ENCODE measurements around the gene IGF2R.
"Not testable (repeated sequence)": the region's sequence is repeated elsewhere in the genome, so short reads cannot be mapped to it uniquely, and the experiment has no call there.

IGF2R gene, protein sequence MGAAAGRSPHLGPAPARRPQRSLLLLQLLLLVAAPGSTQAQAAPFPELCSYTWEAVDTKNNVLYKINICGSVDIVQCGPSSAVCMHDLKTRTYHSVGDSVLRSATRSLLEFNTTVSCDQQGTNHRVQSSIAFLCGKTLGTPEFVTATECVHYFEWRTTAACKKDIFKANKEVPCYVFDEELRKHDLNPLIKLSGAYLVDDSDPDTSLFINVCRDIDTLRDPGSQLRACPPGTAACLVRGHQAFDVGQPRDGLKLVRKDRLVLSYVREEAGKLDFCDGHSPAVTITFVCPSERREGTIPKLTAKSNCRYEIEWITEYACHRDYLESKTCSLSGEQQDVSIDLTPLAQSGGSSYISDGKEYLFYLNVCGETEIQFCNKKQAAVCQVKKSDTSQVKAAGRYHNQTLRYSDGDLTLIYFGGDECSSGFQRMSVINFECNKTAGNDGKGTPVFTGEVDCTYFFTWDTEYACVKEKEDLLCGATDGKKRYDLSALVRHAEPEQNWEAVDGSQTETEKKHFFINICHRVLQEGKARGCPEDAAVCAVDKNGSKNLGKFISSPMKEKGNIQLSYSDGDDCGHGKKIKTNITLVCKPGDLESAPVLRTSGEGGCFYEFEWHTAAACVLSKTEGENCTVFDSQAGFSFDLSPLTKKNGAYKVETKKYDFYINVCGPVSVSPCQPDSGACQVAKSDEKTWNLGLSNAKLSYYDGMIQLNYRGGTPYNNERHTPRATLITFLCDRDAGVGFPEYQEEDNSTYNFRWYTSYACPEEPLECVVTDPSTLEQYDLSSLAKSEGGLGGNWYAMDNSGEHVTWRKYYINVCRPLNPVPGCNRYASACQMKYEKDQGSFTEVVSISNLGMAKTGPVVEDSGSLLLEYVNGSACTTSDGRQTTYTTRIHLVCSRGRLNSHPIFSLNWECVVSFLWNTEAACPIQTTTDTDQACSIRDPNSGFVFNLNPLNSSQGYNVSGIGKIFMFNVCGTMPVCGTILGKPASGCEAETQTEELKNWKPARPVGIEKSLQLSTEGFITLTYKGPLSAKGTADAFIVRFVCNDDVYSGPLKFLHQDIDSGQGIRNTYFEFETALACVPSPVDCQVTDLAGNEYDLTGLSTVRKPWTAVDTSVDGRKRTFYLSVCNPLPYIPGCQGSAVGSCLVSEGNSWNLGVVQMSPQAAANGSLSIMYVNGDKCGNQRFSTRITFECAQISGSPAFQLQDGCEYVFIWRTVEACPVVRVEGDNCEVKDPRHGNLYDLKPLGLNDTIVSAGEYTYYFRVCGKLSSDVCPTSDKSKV (N-terminal part only)

DNA sequence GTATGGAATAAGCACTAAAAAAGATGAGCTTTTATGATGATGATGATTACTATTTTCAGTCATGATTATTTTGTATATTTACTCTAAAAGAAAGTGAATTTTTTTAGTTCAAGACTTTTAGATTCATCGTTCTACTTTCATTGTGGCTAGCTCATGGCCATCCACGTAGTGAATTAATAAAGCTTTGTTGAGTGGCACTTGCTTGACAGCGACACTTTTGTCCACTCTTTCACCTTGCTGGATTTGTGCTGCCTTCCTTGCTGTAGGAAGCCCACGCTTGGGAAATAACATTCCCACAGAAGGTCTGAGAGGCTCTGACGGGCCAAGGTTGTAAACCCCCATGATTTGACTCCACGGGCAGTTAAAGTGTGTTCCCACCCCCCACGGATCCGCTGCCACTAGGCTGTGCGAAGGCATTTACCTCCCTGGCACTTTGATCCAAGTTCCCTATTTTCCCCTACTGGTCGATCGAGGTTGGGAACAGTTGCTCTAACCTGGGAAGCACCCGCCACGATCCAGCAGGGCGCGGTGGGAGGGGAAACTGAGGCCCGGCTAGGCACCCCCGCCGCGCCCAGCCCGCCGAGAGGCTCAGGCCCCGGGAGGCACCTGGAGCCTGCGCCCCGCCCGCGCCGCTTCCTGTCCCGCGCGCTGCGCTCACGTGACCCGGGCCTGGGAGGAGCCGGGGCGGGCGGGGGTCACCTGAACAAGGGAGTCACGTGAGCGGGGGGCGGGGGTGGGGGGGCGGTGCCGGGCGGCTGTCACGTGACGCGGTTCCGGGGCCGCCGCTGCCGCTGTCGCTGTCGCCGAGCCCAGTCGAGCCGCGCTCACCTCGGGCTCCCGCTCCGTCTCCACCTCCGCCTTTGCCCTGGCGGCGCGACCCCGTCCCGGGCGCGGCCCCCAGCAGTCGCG lies at the start of gene IGF2R:
TSS of gene IGF2R (plus strand) at position 788 of the 909 bp plus-strand sequence. CDS start 165 bp downstream, outside the sequence.
- FAIRE-seq: no peak

DNA sequence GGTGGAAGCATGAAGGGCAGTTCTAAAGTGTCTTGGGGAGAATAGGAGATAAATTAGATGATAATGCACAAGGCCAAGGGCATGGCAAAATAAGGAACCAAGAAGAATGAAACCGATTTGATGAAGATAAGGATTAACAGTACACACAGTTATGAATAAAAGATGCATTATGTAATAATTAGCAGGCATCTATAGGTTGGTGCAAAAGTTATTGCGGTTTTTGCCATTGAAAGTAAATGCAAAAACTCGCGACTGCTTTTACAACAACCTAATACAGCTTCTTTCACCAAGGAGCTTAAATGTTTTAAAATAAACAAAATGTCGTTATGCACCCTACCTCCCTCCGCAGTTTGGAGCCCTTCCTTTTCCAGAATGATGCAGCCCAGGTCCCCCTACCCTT lies 49.1 kb upstream of the IGF2R start:
- no peak for FAIRE-seq

DNA sequence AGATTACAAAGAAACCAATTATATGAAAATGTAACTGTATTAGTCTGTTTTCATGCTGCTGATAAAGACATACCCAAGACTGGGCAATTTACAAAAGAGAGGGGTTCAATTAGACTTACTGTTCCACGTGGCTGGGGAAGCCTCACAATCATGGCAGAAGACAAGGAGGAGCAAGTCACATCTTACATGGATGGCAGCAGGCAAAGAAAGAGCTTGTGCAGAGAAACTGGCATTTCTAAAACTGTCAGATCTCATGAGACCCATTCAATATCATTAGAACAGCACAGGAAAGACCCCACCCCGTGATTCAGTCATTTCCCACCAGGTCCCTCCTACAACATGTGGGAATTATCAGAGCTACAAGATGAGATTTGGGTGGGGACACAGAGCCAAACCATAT lies 44.7 kb upstream of the IGF2R start:
- not testable (repeated sequence) for FAIRE-seq

DNA sequence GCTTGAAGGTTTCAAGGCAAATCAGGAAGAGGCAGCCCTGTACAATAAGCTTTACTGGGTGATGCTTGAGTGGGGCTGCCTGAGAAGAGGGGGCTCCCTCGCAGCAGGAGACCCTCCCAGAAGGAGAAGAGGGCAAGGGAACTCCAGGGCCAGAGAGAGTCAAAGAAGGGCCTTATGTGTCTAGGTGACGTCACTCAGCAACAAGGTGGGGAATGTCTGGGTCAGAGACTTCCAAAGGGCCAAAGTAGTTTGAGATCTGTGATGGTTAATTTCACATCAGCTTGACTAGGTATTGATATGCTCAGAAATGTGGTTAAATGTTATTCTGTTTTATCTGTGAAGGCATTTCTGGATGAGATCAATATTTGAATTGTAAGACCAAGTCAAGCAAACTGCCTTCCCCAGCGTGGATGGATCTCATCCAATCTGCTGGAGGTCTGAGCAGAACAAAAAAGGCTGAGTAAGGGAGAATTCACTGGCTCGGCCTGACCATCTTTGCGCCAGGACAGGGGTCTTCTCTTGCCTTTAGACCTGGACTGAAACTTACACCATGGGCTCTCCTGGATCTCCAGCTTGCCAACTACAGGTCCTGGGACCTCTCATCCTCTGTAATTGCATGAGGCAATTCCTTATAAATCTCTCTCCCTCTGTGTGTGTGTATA lies 42.2 kb upstream of the IGF2R start:
- no peak for FAIRE-seq

DNA sequence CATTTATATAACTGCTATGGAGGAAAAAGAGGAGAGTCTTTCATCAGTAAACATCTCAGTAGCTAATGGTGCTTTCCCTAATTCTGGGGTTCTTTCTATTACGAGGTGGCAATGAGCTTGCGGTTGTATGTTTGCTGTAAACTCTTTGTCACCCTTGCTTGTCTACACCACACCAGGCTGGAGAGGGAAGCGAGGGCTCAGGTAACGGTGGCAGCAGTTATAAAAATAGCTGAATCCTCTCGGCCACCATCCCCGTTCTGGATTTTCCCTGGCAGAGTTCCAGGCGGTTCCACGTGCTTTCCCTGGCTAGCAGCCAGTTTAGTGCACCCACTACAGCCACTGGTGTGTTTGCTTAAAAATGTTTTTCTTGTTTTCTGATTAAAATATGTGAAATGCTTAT lies 39.1 kb upstream of the IGF2R start:
- FAIRE-seq: no peak

DNA sequence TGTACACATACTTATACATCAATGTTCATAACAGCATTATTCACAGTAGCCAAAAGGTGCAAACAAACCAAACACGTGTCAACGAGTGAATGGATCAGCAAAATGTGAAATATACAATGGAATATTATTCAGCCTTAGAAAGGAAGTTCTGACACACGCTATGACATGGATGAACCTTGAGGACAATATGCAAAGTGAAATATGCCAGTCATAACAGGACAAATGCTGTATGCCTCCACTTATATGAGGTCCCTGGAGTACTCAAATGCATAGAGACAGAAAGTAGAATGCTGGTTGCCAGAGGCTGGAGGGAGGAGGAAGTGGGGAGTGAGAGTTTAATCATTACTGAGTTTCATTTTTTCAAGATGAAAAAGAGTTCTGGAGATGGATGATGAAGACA lies 37.8 kb upstream of the IGF2R start:
- FAIRE-seq: no peak

DNA sequence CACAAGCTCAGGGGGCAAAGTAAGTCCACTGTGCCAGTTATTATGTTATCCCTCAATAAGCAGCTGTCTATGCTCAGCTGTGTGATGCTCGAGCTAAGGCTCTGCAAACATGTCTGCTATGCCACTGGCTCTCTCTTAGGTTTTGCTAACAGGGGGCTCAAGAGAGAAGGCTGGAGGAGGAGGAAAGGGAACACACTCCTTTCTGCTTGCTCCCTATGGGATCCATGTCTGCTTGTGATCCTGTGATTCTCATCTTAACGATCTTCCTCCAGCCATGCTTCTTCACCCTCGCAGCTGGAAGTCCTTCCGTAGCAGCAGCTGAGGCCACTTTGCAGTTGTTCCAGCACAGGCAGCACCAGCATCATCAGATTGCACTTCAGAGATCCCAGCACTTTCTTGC lies 37.0 kb upstream of the IGF2R start:
- FAIRE-seq: no peak

DNA sequence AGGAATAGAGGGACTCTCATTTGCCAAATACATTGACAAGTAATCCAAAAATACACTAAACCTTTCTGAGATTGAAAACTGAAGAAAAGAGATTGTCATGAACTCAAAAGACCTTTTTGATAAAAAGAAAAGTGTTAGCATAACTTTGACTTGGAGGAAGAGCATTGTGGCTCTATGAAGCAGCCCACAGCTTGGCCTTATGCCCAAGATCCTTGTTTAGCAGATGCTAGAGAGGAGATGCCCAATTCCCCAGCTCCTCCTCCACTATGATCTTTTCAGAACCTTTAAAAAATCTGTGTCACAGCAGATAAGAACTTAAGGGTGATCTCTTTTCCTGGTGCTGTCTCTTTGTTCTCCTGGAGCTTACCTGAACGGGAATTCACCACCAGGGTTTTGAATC lies 35.8 kb upstream of the IGF2R start:
- no peak for FAIRE-seq

DNA sequence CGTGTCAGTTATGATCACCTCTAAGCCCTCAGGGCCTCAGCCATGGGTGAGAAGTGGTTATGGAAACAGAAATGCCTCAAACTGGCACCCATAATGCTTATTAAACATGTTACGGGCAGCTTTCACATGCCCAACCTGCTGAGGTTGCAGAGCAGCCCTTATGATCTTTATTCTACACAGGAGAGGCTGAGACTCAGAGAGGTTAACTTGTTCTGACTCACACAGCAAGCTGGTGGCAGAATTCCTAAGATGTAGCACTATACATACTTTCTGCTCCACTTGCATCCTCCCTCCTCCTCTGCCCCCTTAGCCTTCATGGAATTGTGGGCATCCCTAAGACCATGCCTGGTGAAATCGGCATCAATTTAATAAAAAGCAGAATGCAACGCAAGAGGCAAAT lies 34.7 kb upstream of the IGF2R start:
- no peak for FAIRE-seq

DNA sequence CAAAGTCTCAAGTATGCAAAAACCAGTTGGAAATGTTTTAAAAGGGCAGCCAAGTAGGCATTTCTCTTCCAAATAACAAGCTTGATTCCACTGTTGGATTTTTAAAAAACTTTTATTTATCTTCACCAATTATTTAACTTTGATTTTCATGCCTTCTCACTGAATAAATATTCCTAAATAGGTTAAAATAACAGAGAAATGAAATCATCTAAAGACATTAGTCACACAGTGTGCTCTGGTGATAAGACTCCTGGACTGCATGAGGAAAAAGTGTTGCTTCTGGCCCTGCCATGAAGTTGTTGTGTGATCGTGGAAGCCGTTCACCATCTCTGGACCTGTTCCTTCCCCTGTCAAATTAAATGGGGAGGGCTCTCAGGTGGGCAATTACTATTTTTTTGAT lies 33.8 kb upstream of the IGF2R start:
- no peak for FAIRE-seq

DNA sequence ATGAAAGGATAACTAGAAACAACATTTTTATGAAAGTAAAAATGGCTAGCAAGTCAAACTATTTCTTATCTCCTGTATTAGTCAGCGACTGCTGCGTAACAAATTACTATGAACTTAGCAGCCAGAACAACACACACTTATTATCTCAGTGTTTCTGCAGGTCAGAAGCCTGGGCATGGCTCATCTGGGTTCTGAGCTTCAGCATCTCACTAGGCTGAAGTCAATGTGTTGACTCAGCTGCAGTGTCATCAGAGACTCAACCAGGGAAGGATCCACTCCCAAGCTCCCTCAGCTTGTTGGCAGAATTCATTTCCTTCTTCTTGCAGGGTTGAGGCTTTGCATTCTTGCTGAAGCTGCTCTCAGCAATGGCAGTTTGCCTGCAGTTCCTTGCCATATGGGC lies 33.2 kb upstream of the IGF2R start:
- FAIRE-seq: no peak

DNA sequence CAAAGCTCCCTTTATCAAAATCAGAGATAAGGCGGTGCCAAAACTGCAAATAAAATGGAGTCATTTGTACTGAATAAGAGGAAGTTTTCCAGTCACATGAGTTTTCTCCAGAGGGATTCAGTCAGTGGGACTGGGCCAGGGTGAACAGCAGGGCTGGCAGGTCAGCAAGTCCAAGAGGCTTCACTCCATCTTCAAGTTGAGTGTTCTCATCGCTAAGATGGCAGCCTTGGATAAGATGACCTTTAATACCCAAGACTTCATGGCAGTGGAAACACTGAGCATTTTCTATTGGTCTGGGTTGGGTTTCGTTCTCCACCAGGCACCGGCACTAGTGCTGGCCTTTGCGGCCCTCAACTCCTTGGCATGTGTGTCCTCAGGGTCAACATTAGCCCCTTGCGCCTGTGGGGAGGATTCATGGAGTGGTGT lies 29.3 kb upstream of the IGF2R start:
- FAIRE-seq: no peak

DNA sequence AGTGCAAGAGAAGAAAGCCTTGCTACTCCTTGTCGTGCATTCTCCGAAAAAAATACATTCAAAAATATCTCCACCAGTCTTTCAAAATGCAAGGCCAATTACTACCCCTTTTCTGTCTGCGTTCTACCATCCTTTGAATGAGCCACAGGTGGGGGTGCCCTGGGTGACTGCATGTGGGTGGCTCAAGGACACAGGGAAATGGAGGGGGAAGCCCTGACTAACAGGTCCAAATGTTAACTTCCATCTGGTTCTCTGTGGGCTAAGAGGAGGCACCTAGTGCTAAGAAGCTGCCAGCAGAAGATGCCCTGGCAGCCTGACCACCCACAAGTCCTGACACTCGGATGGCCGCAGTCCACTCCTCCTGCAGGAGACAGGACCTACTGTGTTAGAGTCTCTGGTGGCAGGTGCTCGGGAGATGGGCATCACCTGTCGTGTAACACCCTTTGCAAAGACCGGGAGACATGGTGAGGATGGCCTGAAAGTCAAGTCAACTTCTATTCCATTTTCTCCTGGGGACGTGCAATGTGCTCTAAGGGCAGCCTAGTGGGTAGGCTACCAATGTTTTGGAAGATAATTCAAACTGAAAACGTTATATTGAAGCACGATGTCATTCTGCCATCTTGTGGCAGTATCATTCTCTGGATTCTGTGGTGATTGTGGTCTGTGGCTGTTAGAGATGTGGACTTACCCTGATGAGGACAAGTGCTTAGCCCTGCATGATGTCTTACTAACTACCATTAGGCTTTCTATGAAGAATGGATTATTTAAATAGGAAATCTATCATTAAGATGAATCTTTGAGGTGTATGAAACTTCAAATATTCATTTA lies 27.4 kb upstream of the IGF2R start:
- FAIRE-seq: no peak

DNA sequence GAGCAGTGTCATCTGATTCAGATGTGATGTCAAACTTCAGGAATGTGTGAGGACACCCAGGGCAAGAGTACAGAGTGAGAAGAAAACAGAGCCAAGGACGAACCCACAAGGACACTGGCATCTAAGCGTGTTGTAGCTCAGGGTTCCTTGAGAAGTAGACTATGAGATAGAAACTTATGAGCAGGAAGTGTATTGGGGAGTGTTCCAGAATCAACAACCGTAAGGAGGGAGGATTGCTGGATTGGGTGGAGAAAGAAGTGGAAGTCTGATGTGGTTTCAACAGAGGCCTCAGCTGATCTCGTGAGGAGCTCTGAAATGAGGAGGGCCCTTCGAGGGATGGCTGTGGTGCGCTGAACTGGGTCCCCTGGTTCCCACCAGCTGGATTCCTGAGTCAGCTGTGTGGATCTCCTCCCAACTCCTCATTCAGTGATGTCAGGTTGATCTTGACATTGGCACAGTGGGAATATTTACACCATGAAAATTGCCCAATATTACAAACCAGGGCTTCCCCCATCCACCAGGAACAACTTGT lies 25.7 kb upstream of the IGF2R start:
- FAIRE-seq: no peak

DNA sequence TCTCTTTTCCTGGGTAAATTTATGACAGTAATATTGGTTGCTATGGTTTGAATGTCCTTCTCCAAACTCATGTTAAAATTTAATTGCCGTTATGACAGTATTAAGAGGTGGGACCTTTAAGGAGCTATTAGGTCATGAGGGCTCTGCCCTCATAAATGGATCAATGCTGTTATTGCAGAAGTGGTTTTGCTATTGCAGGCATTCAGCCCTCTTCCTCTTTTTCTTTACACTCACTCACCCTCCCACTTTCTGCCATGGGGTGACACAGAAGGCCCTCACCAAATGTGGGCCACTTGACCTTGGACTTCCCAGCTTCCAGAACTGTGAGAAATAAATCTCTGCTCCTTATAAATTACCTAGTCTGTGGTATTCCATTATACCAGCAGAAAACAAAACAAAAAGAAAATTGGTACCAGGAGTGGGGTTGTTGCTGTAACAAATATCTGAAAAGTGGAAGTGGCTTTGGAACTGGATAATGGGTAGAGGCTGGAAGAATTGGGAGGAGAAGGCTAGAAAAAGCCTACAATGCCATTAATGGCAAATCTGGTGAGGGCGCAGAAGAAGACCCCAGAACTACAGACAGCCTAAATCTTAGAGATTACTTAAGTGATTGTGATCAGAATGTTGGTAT lies 24.8 kb upstream of the IGF2R start:
- no peak for FAIRE-seq

DNA sequence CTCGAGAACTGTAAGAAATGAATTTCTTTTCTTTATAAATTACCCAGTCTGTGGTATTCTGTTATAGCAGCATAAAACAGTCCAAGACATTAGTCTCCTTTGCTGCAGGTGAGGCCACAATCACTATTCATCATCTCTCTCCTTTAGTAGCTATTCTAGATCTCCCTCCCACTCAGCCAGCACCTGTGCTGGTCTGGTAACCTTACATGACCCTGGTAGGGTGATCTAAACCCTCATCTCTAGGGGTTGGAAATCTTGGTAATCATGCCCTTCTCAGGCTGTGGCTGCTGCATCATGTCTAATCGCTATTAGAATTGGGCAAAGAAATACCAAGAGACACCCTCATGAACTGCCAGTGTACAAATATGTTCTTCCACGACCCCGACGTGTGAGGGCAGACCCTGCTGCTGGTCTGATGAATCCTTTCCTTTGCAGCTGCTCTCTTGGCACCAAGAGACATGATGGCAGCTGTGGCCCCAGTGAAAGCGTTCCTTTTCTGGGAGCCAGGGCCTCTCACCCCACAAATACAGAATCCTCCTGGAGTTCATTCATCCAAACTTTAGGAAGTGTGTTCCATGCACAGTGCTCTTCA lies 23.0 kb upstream of the IGF2R start:
- no peak for FAIRE-seq

DNA sequence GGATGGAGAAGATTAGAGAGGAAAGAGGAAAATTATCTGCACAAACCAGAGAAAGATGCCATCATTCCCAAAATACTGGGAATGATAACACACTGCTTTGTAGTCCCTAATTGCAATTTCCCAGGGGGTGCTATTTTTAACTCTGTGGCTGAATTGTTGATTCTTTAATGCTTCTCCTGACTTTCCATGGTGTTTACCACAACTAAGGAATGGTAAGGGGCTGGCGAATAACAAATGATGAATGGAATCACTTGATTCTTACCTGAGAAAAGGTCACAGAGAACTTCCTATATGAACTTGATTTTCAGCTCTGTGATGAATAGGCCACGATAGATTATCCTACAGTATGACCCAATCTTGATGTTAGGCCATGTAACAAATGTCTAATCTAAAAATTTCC lies 22.0 kb upstream of the IGF2R start:
- no peak for FAIRE-seq

DNA sequence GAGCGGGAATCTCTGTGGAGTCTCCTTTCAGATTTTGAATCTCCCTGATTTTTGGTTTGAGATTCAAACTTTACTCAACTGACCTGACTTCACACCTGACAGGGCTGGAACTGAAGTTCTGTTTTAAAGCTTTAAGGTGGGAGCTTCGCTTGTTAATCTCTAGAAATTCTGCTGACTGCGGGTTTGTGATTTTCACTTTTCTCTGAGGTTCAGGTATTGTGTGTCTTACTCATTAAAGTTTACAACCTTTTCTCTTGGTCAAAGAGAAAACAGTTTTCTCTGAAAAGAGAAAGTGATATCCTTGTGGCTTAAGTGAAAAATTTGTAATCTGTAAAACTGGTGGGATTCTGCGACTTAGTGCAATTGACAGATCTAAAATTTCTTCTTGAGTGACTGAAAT lies 20.7 kb upstream of the IGF2R start:
- no peak for FAIRE-seq

DNA sequence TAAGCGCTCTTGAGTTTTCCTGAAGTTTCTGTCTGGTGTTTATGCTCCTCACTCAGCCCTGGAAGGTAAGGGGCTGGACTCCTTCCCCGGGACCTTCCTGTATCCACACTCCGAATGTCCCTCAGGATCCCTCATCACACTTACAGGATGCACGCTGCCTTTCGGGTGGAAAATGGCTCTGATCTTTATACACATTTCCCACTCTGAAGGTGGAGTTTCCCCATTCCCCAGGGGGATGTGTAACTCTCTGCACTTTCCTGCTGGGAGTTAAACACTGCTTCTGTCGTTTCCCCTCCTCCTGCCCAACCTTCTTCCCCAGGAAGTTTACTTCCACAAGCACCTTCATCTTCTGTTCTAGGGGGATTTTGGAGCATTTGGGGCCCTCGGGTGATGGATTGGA lies 17.1 kb upstream of the IGF2R start:
- FAIRE-seq: no peak

Measured in A204.1 (cell line).